CD4-positive, alpha-beta T cell treated with Interleukin-6 for 4 hours (primary cell): ENCODE results near the gene TTC38.
"Not testable (repeated sequence)": the region's sequence is repeated elsewhere in the genome, so short reads cannot be mapped to it uniquely, and the experiment has no call there.

Experiments used
- DNase-seq: peaks from one replicate; pipeline ENCODE4 v3.0.0-alpha.2; 2020; ENCODE audit warnings: mixed read lengths

Gene TTC38

DNA sequence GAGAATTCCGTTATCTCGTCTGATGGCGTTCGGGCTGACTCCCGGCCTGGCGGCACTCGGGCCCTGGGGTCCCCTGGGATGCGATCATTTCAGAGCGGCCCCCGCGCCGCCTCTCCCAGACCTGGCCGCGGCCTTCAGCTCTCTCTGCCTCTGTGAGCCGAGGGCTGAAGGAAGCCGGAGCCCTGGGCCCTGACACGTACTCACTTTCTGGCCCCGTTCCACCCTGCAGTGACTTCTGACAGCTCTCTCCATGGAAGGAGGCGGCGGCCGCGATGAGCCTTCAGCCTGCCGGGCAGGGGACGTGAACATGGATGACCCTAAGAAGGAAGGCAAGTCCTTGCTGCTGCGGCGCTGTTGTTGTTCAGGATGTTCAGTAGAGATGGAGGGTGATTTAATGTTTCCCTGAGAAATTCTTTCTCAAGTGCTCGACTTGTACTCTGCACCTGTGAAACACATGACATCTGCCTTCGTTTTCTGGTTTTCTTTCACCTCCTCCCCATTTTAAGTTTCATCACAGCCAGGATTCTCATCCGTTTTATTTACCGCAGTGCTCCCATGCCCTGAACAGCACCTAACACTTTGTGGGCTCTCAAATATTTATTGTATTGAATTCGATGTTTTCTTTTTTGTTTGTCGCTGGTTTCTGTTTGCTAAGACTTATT is 29.5 kb downstream of the TTC38 start:
- DNase-seq = no peak

DNA sequence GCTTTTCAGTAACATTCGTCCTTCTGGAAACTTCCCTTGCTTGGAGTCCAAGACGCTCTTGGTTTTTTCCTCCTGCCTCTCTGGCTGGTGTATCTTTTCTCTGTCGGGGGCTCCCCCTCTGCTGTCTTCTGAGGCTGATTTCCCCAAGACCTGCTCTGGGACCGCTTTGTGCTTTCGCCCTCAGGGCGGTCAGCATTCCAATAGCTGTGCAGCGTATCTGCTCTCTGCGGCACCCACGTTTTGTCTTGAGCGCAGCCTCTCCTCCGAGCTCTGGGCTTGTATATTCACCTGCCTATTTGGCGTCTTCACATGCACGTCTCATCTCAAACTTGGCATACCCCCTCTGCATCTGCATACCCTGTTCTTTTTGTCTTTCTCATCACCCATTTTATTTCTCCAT is 31.3 kb downstream of the TTC38 start:
- DNase-seq = no peak

GRCh38 chr22:46300491-46300890 is 32.7 kb downstream of the TTC38 start:
- DNase-seq = no peak

GRCh38 chr22:46303347-46303965 is 35.6 kb downstream of the TTC38 start:
- DNase-seq = no peak

DNA sequence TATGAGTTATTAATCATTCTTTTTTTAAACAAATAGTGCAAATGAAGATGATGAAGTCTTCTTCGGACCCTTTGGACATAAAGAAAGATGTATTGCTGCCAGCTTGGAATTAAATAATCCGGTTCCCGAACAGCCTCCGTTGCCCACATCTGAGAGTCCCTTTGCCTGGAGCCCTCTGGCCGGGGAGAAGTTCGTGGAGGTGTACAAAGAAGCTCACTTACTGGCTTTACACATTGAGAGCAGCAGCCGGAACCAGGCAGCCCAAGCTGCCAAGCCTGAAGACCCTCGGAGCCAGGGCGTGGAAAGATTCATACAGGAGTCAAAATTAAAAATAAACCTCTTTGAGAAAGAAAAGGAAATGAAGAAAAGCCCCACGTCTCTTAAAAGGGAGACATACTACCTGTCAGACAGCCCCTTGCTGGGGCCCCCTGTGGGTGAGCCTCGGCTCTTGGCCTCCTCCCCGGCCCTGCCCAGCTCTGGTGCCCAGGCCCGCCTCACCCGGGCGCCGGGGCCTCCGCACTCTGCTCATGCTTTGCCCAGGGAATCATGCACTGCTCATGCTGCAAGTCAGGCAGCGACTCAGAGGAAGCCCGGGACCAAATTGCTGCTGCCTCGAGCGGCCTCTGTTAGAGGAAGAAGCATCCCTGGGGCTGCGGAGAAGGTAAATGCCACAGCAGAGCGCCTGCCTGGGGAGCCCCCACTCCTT is 40.6 kb downstream of the TTC38 start:
- DNase-seq = no peak

DNA sequence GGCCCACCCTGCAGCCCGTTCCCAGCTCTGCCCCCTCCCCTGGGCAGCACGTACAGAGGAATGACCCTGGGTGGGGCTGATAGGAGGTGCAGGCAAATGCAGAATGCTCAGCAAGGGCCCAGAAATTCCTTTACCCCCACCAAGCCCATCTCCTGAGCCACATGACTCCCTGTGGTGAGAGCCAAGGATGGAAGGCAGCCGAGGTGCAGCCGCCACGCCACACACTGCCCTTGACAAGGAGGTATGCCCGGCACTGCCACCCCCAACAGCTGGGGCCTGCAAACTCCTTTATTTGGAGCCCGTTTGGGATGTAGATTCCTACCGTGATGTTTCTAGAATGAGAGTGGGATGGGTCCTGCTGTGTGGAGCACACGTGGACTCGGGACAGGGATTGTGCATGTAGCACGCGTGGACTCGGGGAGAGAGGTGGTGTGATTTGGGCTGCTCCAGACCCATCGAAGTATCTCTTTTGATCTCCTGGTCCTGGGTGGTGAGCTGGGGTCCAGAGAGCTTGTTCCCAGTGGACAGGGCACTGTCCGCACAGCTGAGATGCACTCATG is 41.8 kb downstream of the TTC38 start:
- no peak for DNase-seq

- DNase-seq = no peak
These were observed 44.2 kb downstream of the TTC38 start for GRCh38 chr22:46312056-46312455.

GRCh38 chr22:46312848-46313247 is 45.0 kb downstream of the TTC38 start:
- not testable (repeated sequence) for DNase-seq

DNA sequence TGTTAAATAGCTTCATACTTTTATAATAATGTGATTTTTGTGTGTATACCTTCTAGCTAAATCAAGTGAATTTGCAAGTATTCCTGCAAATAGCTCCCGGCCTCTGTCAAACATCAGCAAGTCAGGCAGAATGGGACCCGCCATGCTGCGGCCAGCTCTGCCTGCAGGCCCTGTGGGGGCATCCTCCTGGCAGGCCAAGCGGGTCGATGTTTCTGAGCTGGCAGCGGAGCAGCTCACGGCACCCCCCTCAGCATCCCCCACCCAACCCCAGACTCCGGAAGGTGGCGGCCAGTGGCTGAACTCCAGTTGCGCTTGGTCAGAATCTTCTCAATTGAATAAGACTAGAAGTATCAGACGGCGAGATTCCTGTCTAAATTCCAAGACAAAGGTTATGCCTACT is 48.2 kb downstream of the TTC38 start:
- no peak for DNase-seq

DNA sequence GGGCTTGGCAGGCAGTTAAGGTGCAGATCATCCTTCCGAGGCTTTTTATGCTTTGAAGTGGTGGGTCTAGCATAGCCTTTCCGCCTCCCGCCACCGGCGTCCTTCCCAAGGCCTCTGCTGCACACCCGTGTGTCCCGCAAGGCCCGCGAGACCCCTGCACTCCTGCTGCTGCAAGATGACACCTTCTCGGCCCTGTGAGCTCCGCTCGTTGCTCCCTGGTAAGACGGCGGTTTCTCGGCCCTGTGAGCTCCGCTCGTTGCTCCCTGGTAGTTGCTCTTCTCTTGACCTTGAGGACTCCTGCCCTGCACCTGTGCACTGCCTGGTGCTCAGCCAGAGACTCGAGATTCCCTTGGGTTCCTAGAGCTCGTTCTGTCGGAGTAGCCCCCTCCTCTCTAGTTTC is 49.8 kb downstream of the TTC38 start:
- DNase-seq = no peak

DNA sequence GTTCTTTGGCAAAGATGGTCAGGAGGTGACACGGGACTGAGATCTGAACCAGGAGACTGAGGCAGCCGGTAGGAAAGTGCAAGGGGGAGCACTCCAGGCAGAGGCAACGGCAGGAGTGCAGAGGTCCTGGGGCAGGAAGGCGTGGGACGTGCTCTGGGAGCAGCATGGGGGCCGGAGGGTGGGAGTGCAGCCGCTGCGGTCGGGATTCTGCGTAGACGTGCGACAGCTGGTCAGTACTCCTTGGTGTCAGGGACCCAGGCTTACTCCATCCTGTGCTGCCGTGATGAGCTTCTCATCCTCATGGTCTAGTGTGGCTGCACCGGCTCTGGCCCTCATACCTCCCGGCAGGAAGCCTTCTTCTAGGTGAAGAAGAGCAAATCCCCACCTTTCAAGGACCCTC is 50.8 kb downstream of the TTC38 start:
- no peak for DNase-seq

GRCh38 chr22:46319319-46319718 is 51.5 kb downstream of the TTC38 start:
- no peak for DNase-seq

DNA sequence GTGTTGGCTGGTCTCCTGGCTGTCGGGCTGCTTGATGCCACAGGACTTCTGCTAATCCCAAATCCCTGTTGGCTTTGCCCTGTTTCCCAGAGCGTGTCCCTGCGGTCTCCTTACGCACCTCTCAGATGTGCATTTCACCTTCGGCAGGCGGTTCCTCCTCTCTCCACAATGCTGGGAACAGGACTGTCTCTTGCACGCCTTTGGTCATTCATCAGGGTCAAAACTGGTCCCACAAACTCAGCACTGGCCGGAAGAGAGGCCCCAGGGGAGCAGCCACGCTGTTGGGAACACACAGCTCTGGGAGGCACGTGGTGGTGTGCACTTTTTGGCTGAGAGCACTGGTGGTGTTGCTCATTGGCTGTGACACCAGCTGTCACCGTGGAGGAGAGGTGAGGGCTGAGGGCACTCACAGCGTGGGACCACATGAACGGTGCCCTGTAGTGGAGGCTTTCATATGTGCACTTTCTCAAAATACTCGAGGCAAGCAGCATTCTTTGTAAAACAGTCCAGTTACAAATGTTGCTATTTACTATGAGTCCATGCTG is 52.4 kb downstream of the TTC38 start:
- DNase-seq = no peak

DNA sequence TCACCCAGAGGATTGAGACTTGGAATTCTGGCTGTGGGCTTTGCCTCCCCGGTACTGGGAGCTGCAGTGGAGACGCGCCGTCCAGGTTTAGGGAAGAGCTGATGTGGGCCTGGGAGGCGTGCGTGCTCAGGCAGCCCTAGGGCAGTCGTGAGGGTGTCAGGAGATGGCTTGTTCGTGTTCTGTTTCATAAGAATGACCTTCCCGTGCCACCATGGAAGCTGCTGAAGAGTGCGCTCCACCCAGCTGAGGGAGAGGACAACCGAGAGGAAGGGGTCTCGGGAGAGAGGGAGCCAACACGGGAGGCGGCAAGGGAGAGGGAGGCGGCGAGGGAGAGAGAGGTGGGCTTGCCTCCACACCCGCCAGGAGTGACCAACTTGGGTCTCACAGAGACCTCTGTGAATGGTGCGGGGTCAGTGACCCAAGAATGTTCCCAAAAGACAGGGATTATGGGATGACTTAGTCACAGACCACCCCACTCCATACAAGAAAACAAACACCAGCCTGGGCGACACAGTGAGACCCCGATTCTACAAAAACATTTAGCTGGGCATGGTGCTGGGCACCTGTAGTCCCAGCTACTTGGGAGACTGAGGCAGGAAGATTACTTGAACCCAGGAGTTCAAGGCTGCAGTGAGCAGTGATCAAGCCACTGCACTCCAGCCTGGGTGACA is 53.0 kb downstream of the TTC38 start:
- no peak for DNase-seq

GRCh38 chr22:46322711-46323110 is 54.9 kb downstream of the TTC38 start:
- DNase-seq = no peak

- DNase-seq = no peak
These were observed 55.4 kb downstream of the TTC38 start for GRCh38 chr22:46323162-46323561.

DNA sequence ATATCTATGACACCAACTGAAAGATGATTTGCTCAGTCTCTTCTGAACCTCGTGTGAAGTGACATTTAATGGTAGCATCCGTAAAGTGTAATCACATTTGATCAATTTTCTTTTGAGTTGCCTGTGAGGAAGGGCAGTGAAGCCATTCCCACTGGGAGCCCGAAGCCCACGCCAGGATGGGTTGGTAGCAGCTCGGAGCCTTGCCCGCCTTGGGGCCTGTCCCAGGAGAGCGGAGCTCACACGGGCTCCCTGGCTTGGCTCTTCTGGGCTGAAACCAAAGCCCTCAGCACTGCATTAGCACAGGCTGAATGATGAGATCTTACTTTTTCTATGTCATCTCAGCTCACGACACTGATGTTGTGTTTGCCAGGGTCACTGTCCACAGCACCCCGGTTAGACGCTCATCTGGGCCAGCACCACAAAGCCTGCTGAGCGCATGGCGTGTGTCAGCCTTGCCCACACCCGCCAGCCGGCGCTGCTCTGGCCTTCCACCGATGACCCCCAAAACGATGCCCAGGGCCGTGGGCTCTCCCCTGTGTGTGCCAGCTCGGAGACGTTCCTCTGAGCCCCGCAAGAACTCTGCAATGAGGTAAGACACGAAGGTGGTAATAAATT is 58.4 kb downstream of the TTC38 start:
- no peak for DNase-seq

DNA sequence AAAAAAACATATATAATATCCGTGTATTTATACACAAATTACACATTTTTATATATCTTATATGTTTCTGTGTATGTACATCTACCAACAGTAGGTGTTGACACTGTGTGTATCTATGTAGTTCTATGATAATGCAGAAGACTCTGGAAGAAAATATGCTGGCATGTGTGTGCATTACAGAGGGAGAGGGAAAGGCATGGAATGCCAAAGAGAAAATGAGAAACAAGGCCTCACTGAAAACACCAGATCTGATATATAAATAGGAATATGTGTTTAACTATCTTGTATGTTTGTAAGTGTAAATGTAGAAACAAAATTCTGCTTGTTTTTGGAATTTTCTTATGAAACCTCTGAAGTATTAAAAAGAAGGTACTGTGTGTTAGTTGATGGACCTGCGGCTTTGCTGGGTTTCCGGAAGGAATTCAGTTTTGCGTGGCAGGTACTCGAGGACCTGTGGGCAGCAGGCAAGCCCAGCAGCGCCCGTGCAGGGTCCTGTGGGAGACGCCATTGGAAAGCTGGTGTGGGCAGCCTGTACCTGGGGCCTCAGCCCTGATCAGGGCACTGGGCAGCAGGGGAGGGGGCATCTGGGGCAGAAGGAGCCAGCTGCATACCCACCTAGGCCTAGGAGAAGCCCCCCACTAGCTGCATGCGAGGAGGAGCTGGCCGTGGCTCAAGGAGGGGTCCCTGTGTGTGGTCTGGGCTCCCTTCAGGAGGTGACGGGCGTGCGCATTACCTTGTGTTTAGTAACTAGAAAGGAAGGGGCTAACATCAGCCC is 60.1 kb downstream of the TTC38 start:
- no peak for DNase-seq

- no peak for DNase-seq
These were observed 61.0 kb downstream of the TTC38 start for GRCh38 chr22:46328797-46329196.

DNA sequence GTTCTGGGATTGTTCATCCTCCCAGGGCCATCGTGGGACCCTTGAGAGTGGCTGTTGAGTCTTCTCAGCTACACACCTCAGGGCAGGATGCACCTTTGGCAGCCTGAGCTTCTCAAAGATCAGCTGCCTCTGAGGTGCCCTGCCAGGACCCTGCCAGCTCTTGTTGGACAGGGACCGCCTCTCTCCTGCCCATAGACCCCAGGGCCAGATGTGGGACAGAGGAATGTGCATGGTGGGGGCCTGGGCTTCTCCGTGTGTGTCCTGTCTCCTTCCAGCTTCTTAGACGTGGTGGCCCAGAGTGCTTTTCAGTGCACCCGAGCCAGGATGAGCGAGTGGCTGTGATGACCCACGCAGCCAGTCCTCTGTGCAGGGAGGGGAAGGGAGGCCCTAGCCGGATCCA is 61.8 kb downstream of the TTC38 start:
- DNase-seq = no peak

DNA sequence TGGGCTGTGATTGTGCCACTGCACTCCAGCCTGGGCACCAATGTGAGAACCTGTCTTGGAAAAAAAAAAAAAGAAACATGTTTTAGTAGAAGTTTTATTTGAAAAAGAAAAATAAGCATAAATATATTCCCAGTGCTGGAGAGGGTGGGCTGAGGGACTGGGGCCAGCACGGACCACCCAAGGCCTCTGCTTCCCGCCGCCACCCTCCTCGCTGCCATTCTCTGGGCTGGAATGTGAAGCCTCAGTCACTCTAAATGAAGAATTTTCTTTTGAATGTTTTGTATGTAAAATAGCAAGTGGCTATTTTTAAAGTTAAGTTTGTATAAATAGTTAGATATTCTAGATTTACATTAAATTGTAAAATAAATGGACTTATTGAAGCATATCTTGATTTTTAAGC is 62.6 kb downstream of the TTC38 start:
- no peak for DNase-seq

DNA sequence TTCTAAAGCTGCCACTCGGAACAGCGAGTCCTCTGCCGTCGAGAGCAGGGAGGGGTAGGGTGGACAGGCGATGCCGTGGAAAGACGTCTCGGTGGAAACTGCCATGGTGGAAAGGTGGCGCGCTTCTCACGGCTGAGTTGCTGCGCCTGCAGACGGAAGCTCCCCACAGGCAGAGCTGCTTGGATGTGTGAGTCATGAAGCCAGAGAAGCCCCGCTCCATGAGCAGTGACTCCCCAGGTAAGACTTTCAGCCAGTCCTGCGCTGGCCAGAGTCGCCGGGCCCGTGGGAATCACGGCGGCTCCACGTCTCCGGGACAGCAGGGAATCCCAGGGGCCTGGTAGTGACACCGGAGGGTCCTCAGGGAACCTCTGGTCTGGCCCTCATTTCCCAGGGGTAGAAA is 63.7 kb downstream of the TTC38 start:
- no peak for DNase-seq
